Lower leg skin (tissue), 3 donors: Measurements from ENCODE around the gene ADGRE1.

Source experiments
- POLR2A ChIP-seq, 2 donors: fragments of 450-650 bp; IDR thresholded peaks; one replicate each; pipeline ENCODE4 v1.6.1; 2016 to 2017; ENCODE audit warnings: antibody characterized with exemption in 2 of 2, mild to moderate bottlenecking in 1 of 2, moderate library complexity in 1 of 2
- TF ChIP-seq, protein P1 (sequence below), 3 donors: fragments of 450-650 bp; IDR thresholded peaks; one replicate each; pipeline ENCODE4 v1.5.1; 2016; ENCODE audit warnings: antibody characterized with exemption in 3 of 3, mild to moderate bottlenecking in 3 of 3, moderate library complexity in 2 of 3

DNA sequence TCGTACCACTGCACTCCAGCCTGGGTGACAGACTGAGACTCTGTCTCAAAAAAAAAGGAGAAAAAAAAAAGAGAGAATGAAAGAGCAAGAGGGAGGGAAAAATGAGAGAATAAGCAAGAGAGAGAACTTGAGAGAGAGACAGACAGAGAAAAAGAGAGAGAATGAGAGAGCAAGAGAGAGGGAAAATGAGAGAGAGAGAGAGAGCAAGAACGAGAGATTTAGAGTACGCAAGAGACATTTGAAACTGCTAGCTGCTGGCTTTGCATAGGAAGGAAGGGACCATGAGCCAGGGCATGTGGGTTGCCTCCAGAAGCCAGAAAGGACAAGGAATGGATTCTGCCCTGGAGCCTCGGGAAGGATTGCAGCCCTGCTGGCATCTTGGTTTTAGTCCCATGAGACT, 9.6 kb upstream of the ADGRE1 start:
- TF ChIP-seq, protein P1, sequence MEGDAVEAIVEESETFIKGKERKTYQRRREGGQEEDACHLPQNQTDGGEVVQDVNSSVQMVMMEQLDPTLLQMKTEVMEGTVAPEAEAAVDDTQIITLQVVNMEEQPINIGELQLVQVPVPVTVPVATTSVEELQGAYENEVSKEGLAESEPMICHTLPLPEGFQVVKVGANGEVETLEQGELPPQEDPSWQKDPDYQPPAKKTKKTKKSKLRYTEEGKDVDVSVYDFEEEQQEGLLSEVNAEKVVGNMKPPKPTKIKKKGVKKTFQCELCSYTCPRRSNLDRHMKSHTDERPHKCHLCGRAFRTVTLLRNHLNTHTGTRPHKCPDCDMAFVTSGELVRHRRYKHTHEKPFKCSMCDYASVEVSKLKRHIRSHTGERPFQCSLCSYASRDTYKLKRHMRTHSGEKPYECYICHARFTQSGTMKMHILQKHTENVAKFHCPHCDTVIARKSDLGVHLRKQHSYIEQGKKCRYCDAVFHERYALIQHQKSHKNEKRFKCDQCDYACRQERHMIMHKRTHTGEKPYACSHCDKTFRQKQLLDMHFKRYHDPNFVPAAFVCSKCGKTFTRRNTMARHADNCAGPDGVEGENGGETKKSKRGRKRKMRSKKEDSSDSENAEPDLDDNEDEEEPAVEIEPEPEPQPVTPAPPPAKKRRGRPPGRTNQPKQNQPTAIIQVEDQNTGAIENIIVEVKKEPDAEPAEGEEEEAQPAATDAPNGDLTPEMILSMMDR (IDR thresholded peaks at IDR 0.05), result no peak
- no peak for TF ChIP-seq POLR2A (IDR thresholded peaks at IDR 0.05)
